GM04504 (cell line): ENCODE measurements around the gene MYO3A.

ENCODE experiments used
- DNase-seq: peaks from one replicate; pipeline ENCODE4 v3.0.0-alpha.2; 2012; ENCODE audit warnings: low read depth

The MYO3A gene

GRCh38 chr10:26214004-26214403, 280.0 kb downstream of the MYO3A start:
- DNase-seq = no peak

DNA sequence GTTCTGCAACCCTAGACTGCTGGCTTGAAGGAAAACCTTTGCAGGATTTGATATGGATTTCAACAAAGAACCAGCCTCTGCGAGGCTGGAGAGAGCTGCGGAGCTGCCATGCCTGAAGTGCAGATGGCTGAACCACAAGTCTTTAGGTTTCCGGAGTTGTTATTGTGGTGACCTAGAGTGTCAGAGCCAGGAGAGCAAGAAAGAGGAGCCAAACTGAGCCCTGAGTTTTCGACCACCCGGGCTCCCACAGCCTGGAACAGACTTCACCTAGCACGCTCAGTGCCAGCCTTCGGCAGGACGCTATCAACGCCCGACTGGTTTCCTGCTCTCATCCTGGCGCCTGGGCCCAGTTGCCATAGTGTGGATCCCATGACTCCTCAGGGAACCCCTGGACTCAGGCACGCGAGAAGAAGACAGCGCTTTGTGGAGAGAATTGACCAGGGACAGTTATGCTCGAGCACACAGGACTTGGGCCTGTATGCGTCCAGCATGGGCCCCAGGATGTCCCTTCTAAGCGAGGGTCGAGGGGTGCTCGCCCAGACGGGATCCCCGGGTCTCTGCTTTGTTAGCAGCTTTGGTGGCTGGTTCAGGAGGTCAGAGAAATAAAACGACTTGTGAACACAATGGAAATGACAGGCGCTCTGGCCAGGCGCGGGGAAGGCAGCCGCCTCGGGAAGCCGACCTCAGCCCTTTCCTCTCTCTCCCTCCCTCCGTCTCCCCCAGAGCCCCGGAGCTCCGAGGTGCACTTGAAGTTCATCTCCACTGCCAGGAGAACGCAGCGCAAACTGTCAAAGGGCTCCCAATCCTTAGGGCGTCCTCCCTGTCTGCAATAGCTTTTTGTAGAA, 280.7 kb downstream of the MYO3A start:
- DNase-seq = no peak

DNA sequence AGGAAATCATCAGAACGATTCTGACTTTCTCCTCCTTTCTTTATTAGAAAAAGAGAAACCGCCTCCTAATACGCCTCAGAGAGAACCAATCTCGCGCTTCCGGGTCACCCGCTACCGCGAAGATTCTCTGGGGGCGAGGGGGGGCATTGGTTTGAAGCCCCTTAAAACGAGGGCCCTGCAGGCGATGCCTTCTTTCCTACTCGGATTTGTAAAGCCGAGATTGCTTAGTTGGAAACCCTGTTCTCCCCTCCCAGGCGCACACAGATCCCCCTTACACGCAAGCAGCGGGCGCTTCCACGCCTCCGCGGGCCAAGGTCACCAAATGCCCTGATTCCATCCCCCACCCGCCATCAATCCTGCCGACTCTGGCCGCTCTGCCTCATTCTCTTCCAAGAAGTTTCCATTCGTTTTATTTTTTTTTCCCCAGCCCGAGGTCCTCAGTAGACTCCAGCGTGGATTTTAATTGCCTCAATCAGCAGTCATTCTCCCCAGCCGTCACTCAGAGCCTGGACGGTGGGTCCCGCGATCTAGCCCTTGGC, 281.4 kb downstream of the MYO3A start:
- no peak for DNase-seq

DNA sequence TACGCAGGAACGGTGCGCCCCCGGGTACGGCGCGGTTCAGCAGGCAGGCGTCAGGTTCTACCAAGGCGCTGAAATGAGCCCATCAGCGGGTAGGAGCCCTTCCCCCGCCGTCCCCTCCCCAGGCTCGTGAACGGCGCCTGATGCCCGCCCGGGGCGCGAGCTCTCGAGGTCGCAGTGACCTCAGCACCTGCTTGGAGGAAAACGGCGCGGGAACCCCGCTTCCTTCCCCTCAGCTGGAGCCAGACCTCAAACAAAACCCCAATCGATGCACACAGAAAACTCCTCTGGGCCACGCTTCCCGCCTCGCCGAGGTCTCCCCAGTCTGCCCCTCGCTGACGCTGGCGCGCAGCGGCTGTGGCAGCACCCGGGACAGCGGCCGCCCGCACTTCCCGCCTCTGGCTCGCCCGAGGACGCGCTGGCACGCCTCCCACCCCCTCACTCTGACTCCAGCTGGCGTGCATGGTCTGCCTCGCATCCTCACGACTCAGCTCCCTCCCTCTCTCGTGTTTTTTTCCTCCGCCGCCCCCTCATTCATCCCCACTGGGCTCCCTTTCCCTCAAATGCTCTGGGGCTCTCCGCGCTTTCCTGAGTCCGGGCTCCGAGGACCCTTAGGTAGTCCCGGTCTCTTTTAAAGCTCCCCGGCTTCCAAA, 282.0 kb downstream of the MYO3A start:
- no peak for DNase-seq

GRCh38 chr10:26216585-26217395, 282.8 kb downstream of the MYO3A start, which contains the start of gene GAD2:
Gene GAD2, plus strand, starts transcription at chr10:26216774. Its CDS starts 36 bp downstream, at chr10:26216810.
- no peak for DNase-seq

DNA sequence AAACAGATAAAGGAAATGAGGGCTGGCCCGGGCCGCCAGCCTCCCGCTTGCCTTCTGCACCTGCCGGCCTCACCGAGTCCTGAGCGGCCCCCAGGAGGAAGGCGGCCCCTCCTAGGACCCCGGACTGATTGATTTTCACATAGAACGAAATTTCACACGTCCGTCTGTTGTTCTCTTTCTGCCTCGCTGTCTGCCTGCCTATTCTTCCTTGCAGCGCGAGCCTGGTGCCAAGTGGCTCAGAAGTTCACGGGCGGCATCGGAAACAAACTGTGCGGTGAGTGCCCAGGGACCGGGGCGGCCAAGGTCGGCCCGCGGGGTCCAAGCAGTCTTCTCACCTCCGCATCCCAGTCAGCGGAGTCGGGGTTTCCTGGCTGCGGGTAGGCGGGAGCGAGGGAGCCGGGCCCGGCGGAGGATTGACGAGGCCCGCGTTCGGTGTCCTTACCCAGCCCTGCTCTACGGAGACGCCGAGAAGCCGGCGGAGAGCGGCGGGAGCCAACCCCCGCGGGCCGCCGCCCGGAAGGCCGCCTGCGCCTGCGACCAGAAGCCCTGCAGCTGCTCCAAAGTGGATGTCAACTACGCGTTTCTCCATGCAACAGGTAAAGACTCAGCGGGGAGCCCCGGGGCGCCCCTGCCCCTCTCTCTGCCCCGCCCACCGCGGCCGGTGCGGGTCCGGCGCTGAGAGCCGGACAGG, 283.5 kb downstream of the MYO3A start:
- no peak for DNase-seq

GRCh38 chr10:26219676-26220075, 285.6 kb downstream of the MYO3A start:
- no peak for DNase-seq

DNA sequence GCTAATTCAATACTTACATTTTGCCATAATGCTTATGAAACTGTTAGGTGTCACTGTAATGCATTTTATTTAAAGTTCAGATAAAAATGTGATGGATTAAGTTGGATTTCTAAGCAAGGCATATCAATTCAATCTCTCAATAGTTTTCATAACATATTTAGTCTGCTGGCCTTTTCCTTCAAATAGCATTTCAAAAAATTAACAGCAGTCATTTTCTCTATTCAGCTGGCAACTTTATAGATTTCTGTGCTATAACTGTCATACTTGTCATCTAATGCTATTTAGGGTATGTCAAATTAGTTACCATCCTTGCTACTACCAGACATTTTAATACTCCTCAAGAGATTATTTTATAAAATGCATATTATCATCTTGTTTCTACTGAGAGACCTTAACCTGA, 286.9 kb downstream of the MYO3A start:
- DNase-seq = no peak

DNA sequence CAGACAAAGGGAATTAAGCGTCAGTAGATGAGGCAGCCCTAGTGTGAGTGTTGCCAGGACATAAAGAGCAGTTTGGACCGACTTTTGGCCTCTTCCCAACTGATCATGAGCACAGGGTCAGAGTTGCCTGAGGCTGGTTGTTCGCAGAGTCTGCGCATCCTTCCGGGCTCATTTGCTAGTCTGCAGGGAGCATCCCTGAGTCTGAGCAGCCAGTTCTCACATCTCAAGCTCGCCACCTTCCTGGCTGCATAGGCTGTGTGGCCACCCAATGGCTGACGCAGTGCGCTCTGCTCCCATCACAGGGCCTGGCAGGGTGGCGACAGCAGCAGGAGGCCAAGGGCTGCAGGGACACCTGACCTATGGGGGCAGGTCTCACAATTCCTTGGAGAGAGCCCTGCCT, 287.5 kb downstream of the MYO3A start:
- no peak for DNase-seq

DNA sequence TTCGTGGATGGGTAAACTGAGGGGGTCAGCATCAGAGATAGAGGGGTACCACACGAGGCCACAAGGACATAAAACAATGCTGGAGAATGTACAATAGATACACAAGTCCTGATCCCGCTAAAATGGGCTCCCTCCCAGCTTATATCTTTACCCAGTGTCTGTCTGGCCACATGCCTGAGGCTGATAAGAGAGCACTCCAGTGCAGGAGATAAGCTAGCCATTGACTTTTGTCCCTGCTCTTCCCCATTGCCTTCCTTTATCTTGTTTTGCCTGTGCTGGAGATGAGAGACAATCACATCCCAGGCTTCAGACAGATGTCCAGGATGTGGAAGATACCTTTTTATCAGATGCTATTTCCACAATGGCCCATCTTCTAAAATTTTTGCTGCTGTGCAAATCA, 288.5 kb downstream of the MYO3A start:
- DNase-seq = no peak

- no peak for DNase-seq
Measured at GRCh38 chr10:26225322-26225721, 291.3 kb downstream of the MYO3A start.

DNA sequence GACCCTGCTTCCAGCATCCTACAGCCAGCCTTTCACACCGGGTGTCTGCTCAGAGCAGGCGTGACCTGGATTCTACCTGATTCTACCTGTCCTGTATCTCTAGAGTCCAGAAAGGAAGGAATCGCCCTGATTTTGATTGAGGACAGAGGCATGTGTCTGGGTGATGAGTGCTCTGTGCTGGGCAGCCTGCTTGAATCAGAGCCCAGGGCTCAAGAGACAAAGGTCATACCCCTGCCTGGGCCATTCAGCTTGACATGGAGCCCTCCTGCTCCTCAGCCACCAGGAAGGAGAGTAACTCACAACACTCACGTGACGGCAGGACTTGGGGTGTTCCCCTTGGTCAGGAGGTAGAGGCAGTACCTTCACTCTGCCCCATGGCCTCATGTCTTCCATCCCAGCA, 293.8 kb downstream of the MYO3A start:
- no peak for DNase-seq

DNA sequence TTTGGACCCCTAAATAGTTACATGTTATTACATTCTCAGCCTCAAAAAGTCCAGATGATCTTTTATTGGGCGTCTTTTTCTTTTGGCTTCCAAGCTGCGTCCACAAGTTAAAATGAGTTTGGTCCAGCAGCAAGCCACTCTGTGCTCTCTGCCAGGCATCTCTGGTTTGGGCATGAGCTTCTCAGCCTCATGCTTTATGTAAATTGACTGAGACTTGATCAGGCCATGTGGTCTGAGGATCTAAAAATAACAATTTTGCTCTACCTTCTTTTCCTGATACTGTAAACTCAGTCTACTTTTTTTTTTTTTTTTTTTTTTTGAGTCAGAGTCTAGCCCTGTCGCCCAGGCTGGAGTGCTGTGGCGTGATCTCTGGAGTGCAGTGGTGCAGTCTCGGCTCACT, 298.1 kb downstream of the MYO3A start:
- no peak for DNase-seq

DNA sequence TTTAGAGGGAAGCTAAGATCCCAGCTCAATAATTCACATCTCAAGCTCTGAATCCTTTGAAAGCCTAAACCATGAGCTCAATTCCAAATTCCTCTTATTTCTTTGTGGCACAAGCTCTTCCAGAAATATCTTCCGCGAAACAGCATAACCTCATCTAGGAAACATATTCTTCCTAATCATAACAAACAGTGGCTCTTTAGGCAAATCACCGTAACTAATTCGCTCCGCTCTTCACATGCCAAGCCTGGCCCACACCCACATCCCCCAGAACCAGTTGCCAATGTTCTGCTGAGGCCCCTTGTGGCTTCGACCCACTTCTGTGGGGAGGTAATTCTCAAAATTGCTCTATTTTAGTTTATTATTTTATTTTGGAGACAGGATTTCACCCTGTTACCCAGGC, 301.7 kb downstream of the MYO3A start:
- DNase-seq = no peak

- DNase-seq = no peak
Measured at GRCh38 chr10:26238378-26238777, 304.3 kb downstream of the MYO3A start.

GRCh38 chr10:26242706-26243350, 308.8 kb downstream of the MYO3A start:
- no peak for DNase-seq

DNA sequence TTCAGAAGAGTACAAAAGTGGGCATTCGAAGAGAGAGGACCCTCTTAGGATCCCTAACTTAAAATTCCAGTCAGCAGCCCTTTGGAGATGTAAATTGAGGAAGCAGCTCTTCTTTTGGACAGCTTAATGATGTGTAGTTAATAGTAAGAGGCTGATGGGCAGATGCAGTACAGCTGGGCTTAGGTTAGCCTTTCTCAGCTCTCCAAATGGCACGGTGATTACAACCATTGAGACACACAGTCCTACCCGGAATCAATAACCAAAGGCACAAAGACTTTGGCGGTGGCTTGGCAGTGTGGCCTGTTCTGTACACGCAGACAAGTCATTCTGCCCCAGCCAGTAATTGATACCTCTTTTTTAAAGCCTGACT, 309.3 kb downstream of the MYO3A start:
- no peak for DNase-seq

DNA sequence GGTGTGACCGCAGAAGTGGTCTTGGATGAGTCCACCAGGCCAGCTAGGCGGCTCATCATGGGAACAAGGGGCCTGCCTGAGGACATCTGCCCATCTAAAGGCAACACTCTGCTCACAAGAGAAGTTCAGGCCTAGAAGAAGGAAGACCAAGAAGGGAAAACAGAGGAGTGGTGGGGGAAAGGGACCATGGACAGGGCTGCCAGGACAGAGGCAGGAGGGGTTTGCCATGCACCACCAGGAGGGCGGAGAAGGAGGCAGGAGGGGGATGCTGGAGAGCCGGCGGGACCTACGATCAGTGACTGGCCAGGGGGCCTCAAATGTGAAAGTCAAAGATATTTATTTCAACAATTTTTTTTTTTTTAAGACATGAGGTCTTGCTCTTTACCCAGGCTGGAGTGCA, 315.7 kb downstream of the MYO3A start:
- no peak for DNase-seq

DNA sequence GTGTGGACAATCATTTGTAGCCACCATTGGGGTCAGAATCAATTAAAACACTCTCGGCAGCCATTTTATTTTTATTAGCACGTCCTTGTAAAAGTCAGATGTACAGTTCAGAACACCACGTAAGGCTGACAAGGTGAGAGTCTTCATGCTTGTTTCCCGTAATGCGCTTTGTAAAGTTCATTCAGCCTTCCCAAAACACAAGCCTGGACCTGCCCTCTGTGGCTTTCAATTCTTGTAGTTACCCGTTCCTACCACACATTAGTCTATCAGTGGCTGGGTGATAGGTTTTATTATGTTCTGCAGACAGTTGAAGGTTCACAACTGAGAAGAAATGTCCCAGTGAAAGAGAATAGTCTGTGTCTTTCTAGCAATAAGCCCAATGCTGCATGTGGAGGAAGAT, 317.9 kb downstream of the MYO3A start:
- no peak for DNase-seq

GRCh38 chr10:26254616-26255015, 320.6 kb downstream of the MYO3A start:
- no peak for DNase-seq

- no peak for DNase-seq
Measured at GRCh38 chr10:26259341-26259740, 325.3 kb downstream of the MYO3A start.
